OCI-M2 (cell line): ENCODE results near the gene RAD52.

Experiments used
- DNase-seq: peaks from one replicate; lab custom pipeline; 2025; ENCODE audit not compliant: unreplicated experiment; lab: John Stamatoyannopoulos, UW

The RAD52 gene

GRCh38 chr12:949453-950191 lies at the start of gene RAD52:
Gene RAD52 (minus strand): TSS chr12:949694. CDS start chr12:933058, 16,636 bp downstream.
- DNase-seq: peak; percentile 74

GRCh38 chr12:998020-998874 lies 48.8 kb upstream of the RAD52 start:
- DNase-seq: no peak

- no peak for DNase-seq
Measured at GRCh38 chr12:997505-997904, 48.0 kb upstream of the RAD52 start.

- no peak for DNase-seq
Measured at GRCh38 chr12:996881-997280, 47.4 kb upstream of the RAD52 start.

GRCh38 chr12:992647-993046 lies 43.2 kb upstream of the RAD52 start:
- no peak for DNase-seq

GRCh38 chr12:991350-992333 lies 42.1 kb upstream of the RAD52 start:
- no peak for DNase-seq

- DNase-seq: no peak
Measured at GRCh38 chr12:990661-991349, 41.3 kb upstream of the RAD52 start, which contains the start of gene ERC1. Gene ERC1 (plus strand): TSS chr12:991223. CDS start chr12:1027904, 36,681 bp downstream.

GRCh38 chr12:989751-990660 lies 40.5 kb upstream of the RAD52 start:
- no peak for DNase-seq

- DNase-seq: no peak
Measured at GRCh38 chr12:989051-989450, 39.6 kb upstream of the RAD52 start.

GRCh38 chr12:988646-989045 lies 39.2 kb upstream of the RAD52 start:
- no peak for DNase-seq

- no peak for DNase-seq
Measured at GRCh38 chr12:981961-982360, 32.5 kb upstream of the RAD52 start.

GRCh38 chr12:981176-981828 lies 31.8 kb upstream of the RAD52 start:
- no peak for DNase-seq

GRCh38 chr12:979349-979748 lies 29.9 kb upstream of the RAD52 start:
- no peak for DNase-seq

GRCh38 chr12:977156-977555 lies 27.7 kb upstream of the RAD52 start:
- DNase-seq: no peak

- no peak for DNase-seq
Measured at GRCh38 chr12:976644-977043, 27.1 kb upstream of the RAD52 start.

GRCh38 chr12:974271-974862 lies 24.9 kb upstream of the RAD52 start:
- DNase-seq: no peak

- no peak for DNase-seq
Measured at GRCh38 chr12:971991-972390, 22.5 kb upstream of the RAD52 start.

- DNase-seq: no peak
Measured at GRCh38 chr12:969821-970220, 20.3 kb upstream of the RAD52 start.
